Motor neuron (in vitro differentiated cells): ENCODE results near the gene MRPL37. TPM values are rescaled to one million over a fixed set of nuclear protein-coding genes. Genes with fewer than 3 reads are reported as not detected.
A peak's percentile ranks its signal among the peaks of the same experiment; 100 is the strongest.

Experiments
- ATAC-seq, 8 experiments: fragments of 200-7000 bp; cut with Tn5 transposase; replicated peaks in 6 of 8; 2 replicates each; pipeline ENCODE4 v1.8.0; 2021; ENCODE audit warnings: mild to moderate bottlenecking in 8 of 8, moderate library complexity in 8 of 8
- H3K27ac ChIP-seq, 2 donors: fragments of 250-450 bp; sonication (Bioruptor Pico); 2 replicates each; pipeline ENCODE4 v1.9.0; 2021; ENCODE audit warnings: antibody characterized with exemption in 2 of 2, mild to moderate bottlenecking in 2 of 2, moderate library complexity in 1 of 2
- H3K4me1 ChIP-seq, 2 donors: fragments of 250-450 bp; sonication (Bioruptor Pico); replicated peaks in 1 of 2; 2 replicates each; pipeline ENCODE4 v1.6.1; 2021; ENCODE audit warnings: antibody characterized with exemption in 2 of 2, mild to moderate bottlenecking in 2 of 2, moderate library complexity in 1 of 2
- H3K4me3 ChIP-seq, 5 donors: fragments of 250-450 bp; sonication (Bioruptor Pico); 2 replicates each; pipeline ENCODE4 v1.9.0; 2021; ENCODE audit warnings: antibody characterized with exemption in 5 of 5, mild to moderate bottlenecking in 5 of 5, moderate library complexity in 4 of 5
- WGBS, 10 experiments: fragments of 450-650 bp; shearing (Covaris generic); methylation state at CpG; one replicate each; pipeline ENCODE4 v1.0.0; 2022; 5-methylcytosine and 5-hydroxymethylcytosine counted together
- in situ Hi-C, 9 experiments: fragments of 400-800 bp; cut with MboI; loops; one replicate each; pipeline ENCODE4 v1.15.0; 2021; ENCODE audit warnings: low sequenced_read_pairs in 9 of 9, low pct_unique_long_range_greater_than_20kb in 2 of 9; ENCODE audit not compliant: unreplicated experiment in 9 of 9
- total RNA-seq, 8 experiments: library from RNA; unstranded; fragments of 300-600 nt; gene quantifications; 2 replicates each; pipeline versions ENCODE4 v1.2.3 to v1.2.4, GENCODE V29; 2022

The MRPL37 gene
- 100 to 1,000 TPM in 1 of 8 experiments, 10 to 100 TPM in 7; 49.7 to 101 (median 78.5) TPM for total RNA-seq

- H3K27ac ChIP-seq: peak within 1 kb of the TSS; percentile 82 to 95
- peak; percentile 93 to 99 (median 98) for ATAC-seq
- H3K4me3 ChIP-seq: peak within 1 kb of the TSS; percentile 90 to 98 (median 97)
- WGBS, 10 experiments: 0 to 4% (median 0%) methylated on average over 1 to 21 of the region's 51 CpGs
- H3K4me1 ChIP-seq: peaks cover 13 to 19% of the 10 kb centered on the region in 2 donors
- in situ Hi-C loops: no loop called here
These were observed at the start of gene MRPL37, which contains the start of gene CYB5RL for GRCh38 chr1:54199765-54200518. Gene MRPL37 (plus strand): TSS chr1:54200167. CDS start chr1:54200244, 77 bp downstream. Gene CYB5RL (minus strand): TSS chr1:54200030. CDS start chr1:54195616, 4,414 bp downstream.

GRCh38 chr1:54151013-54151412, 49.0 kb upstream of the MRPL37 start:
- WGBS, 10 experiments: 71 to 100% (median 80%) methylated on average over 1 to 5 of the region's 5 CpGs; no CpG with 5 or more reads in 5 of the 10 experiments
- Histone ChIP-seq H3K27ac (no peak overlapping the region), H3K4me1 (peaks cover 0 to 6% of the 10 kb centered on the region in 2 donors), H3K4me3 (no peak overlapping the region)
- ATAC-seq: peak in 1 of 8 experiments; percentile 16
- in situ Hi-C loops: no loop called here

GRCh38 chr1:54152696-54153095, 47.3 kb upstream of the MRPL37 start, which contains the start of gene CDCP2:
Gene CDCP2 (minus strand): TSS chr1:54153000. CDS start chr1:54152922, 78 bp downstream.
- Histone ChIP-seq H3K4me1 (peaks cover 0 to 6% of the 10 kb centered on the region in 2 donors), H3K27ac (no peak within 1 kb of the TSS), H3K4me3 (no peak within 1 kb of the TSS)
- in situ Hi-C loops: no loop called here
- ATAC-seq: no peak
- 81 to 100% (median 93%) methylated on average over 1 to 5 of the region's 5 CpGs; no CpG with 5 or more reads in 4 of the 10 experiments for WGBS, 10 experiments

GRCh38 chr1:54153535-54154439, 46.2 kb upstream of the MRPL37 start:
- ATAC-seq: peak; percentile 38 to 94 (median 58)
- 0 to 87% (median 68%) methylated on average over 1 to 17 of the region's 19 CpGs; no CpG with 5 or more reads in 2 of the 10 experiments for WGBS, 10 experiments
- in situ Hi-C loops: no loop called here

GRCh38 chr1:54156201-54156600, 43.8 kb upstream of the MRPL37 start:
- in situ Hi-C loops: no loop called here
- H3K4me1 ChIP-seq: peaks cover 0 to 6% of the 10 kb centered on the region in 2 donors
- H3K27ac ChIP-seq: no peak overlapping the region
- 72 to 92% (median 80%) methylated on average over 1 to 2 of the region's 3 CpGs; no CpG with 5 or more reads in 5 of the 10 experiments for WGBS, 10 experiments
- H3K4me3 ChIP-seq: no peak overlapping the region
- ATAC-seq: no peak

More at GRCh38 chr1:54153535-54154439, 46.2 kb upstream of the MRPL37 start:
- Histone ChIP-seq H3K27ac (no peak overlapping the region), H3K4me1 (peaks cover 0 to 6% of the 10 kb centered on the region in 2 donors), H3K4me3 (no peak overlapping the region)

GRCh38 chr1:54156986-54157385, 43.0 kb upstream of the MRPL37 start:
- no peak overlapping the region for H3K4me3 ChIP-seq
- 17 to 100% (median 85%) methylated on average over 2 to 7 of the region's 7 CpGs; no CpG with 5 or more reads in 3 of the 10 experiments for WGBS, 10 experiments
- no peak overlapping the region for H3K27ac ChIP-seq
- ATAC-seq: no peak
- in situ Hi-C loops: no loop called here
- H3K4me1 ChIP-seq: peaks cover 0 to 6% of the 10 kb centered on the region in 2 donors

- H3K4me3 ChIP-seq: no peak overlapping the region
- no peak overlapping the region for H3K27ac ChIP-seq
- H3K4me1 ChIP-seq: peaks cover 0 to 6% of the 10 kb centered on the region in 2 donors
- no peak for ATAC-seq
- in situ Hi-C loops: no loop called here
- 80 to 100% (median 84%) methylated on average over 1 to 6 of the region's 6 CpGs; no CpG with 5 or more reads in 3 of the 10 experiments for WGBS, 10 experiments
These were observed 42.6 kb upstream of the MRPL37 start for GRCh38 chr1:54157401-54157800.

GRCh38 chr1:54158071-54158470, 41.9 kb upstream of the MRPL37 start:
- WGBS, 10 experiments: 85 to 100% (median 86%) methylated on average over 1 to 2 of the region's 3 CpGs; no CpG with 5 or more reads in 7 of the 10 experiments
- no peak for ATAC-seq
- in situ Hi-C loops: no loop called here
- Histone ChIP-seq H3K4me1 (peaks cover 0 to 6% of the 10 kb centered on the region in 2 donors), H3K27ac (no peak overlapping the region), H3K4me3 (no peak overlapping the region)

- Histone ChIP-seq H3K4me1 (no peaks in the 10 kb centered on the region), H3K4me3 (no peak overlapping the region), H3K27ac (no peak overlapping the region)
- ATAC-seq: no peak
- in situ Hi-C loops: no loop called here
- WGBS, 10 experiments: 0 to 73% (median 46%) methylated on average over 2 to 3 of the region's 4 CpGs; no CpG with 5 or more reads in 5 of the 10 experiments
These were observed 40.1 kb upstream of the MRPL37 start for GRCh38 chr1:54159733-54160316.

GRCh38 chr1:54160351-54160750, 39.6 kb upstream of the MRPL37 start:
- in situ Hi-C loops: no loop called here
- no peak overlapping the region for H3K27ac ChIP-seq
- no peak for ATAC-seq
- WGBS, 10 experiments: 80 to 100% methylated on average over 1 to 2 of the region's 3 CpGs; no CpG with 5 or more reads in 8 of the 10 experiments
- H3K4me3 ChIP-seq: no peak overlapping the region
- H3K4me1 ChIP-seq: no peaks in the 10 kb centered on the region

- in situ Hi-C loops: no loop called here
- ATAC-seq: no peak
These were observed 38.3 kb upstream of the MRPL37 start for GRCh38 chr1:54161495-54162168.

GRCh38 chr1:54163051-54163450, 36.9 kb upstream of the MRPL37 start:
- Histone ChIP-seq H3K27ac (no peak overlapping the region), H3K4me3 (no peak overlapping the region), H3K4me1 (no peaks in the 10 kb centered on the region)
- in situ Hi-C loops: no loop called here
- WGBS, 10 experiments: 50 to 93% (median 77%) methylated on average over 1 to 3 of the region's 3 CpGs; no CpG with 5 or more reads in 5 of the 10 experiments
- ATAC-seq: peak in 5 of 8 experiments; percentile 28 to 94 (median 92)

More at GRCh38 chr1:54161495-54162168, 38.3 kb upstream of the MRPL37 start:
- WGBS, 10 experiments: 13 to 100% (median 72%) methylated on average over 1 to 5 of the region's 6 CpGs; no CpG with 5 or more reads in 1 of the 10 experiments
- no peaks in the 10 kb centered on the region for H3K4me1 ChIP-seq
- no peak overlapping the region for H3K27ac ChIP-seq
- H3K4me3 ChIP-seq: no peak overlapping the region
